Loucy (cell line): ENCODE results near the gene SNAPC3.

Source experiments
- H2AFZ ChIP-seq: fragments of 200-600 bp; sonication (generic); 2 replicates; pipeline ENCODE4 v1.6.0; 2016; ENCODE audit warnings: antibody characterized with exemption, mild to moderate bottlenecking, low read length, moderate library complexity
- H3F3A ChIP-seq: fragments of 200-600 bp; 2 replicates; pipeline ENCODE4 v1.6.0; 2016; ENCODE audit warnings: antibody characterized with exemption, low read depth, mild to moderate bottlenecking
- H3K27me3 ChIP-seq: fragments of 200-600 bp; sonication (generic); 2 replicates; pipeline ENCODE4 v1.6.1; 2014; ENCODE audit warnings: low read length, mild to moderate bottlenecking; ENCODE audit not compliant: insufficient read depth, poor library complexity, severe bottlenecking
- H3K36me3 ChIP-seq: fragments of 200-600 bp; sonication (generic); 2 replicates; pipeline ENCODE4 v1.6.1; 2016; ENCODE audit warnings: low read length; ENCODE audit not compliant: insufficient read depth
- H3K4me1 ChIP-seq: fragments of 200-600 bp; sonication (generic); 2 replicates; pipeline ENCODE4 v1.5.1; 2014; ENCODE audit warnings: low read length, mild to moderate bottlenecking; ENCODE audit not compliant: insufficient read depth, poor library complexity, severe bottlenecking
- H3K4me2 ChIP-seq: fragments of 200-600 bp; sonication (generic); 2 replicates; pipeline ENCODE4 v1.6.0; 2014; ENCODE audit warnings: antibody characterized with exemption, low read length, low read depth, mild to moderate bottlenecking; ENCODE audit not compliant: poor library complexity, severe bottlenecking
- H3K4me3 ChIP-seq: fragments of 200-600 bp; sonication (generic); 2 replicates; pipeline ENCODE4 v1.5.1; 2014; ENCODE audit warnings: low read length, mild to moderate bottlenecking, mixed read lengths; ENCODE audit not compliant: poor library complexity, severe bottlenecking
- H3K79me2 ChIP-seq: fragments of 200-600 bp; sonication (generic); 2 replicates; pipeline ENCODE4 v1.6.1; 2014; ENCODE audit warnings: low read length; ENCODE audit not compliant: insufficient read depth
- H3K9ac ChIP-seq: fragments of 200-600 bp; sonication (generic); 2 replicates; pipeline ENCODE4 v1.6.0; 2014; ENCODE audit warnings: mild to moderate bottlenecking, low read depth, low read length, moderate library complexity; ENCODE audit not compliant: poor library complexity, severe bottlenecking
- H3K9me2 ChIP-seq: fragments of 200-600 bp; sonication (generic); replicated peaks from 2 replicates; pipeline ENCODE4 v1.6.1; 2016; ENCODE audit warnings: low read depth, low read length, mixed read lengths
- H3K9me3 ChIP-seq: fragments of 200-600 bp; sonication (generic); 2 replicates; pipeline ENCODE4 v1.6.1; 2014; ENCODE audit warnings: mild to moderate bottlenecking, antibody characterized with exemption, low read length, low read depth; ENCODE audit not compliant: insufficient read depth
- H4K20me1 ChIP-seq: fragments of 200-600 bp; sonication (generic); 2 replicates; pipeline ENCODE4 v1.6.0; 2014; ENCODE audit warnings: antibody characterized with exemption, low read length, mild to moderate bottlenecking; ENCODE audit not compliant: insufficient read depth, poor library complexity, severe bottlenecking
- EZH2phosphoT487 ChIP-seq: fragments of 200-600 bp; IDR thresholded peaks from 2 replicates; pipeline ENCODE4 v1.6.1; 2018; ENCODE audit warnings: antibody characterized with exemption, mild to moderate bottlenecking, moderate library complexity, borderline replicate concordance
- TF ChIP-seq, protein P1 (sequence below): fragments of 200-600 bp; sonication (generic); conservative IDR thresholded peaks from 2 replicates; pipeline ENCODE4 v1.5.1; 2014; ENCODE audit warnings: mild to moderate bottlenecking, antibody characterized with exemption, low read length

SNAPC3 gene

DNA sequence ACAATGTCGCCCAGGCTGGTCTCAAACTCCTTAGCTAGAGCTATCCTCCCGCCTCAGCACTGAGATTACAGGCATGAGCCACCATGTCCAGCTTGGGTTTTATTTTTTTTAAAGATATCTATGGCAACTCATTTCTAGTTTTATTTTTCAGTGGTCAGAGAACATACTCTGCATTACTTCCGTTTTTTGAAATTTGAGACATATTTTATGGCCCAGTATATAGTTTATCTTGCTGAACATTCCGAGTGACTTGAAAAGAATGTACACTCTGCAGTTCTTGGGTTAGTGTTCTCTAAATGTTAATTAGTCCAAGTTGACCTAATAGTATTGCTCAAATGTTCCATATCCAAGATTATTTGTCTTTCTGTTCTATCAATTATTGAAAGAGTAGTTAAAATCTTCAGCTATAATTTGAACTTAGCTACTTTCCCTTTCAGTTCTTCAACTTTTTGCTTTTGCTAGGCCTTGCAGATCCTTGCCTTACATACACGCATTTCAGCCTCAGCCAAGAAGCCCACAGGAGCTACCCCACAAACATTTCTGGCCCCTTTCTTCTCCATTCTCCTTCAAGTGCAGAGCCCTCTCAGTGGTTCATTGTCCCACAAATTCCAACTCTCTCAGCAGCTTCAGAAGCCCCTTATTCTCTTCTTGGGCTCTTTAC lies 22.3 kb upstream of the SNAPC3 start:
- no peaks in the 10 kb centered on the region for H3K79me2 ChIP-seq
- no peaks in the 10 kb centered on the region; the same call in 1 of the 2 replicates for H3K9me3 ChIP-seq
- no peak overlapping the region for H3K4me3 ChIP-seq
- H3K27me3 ChIP-seq, result no peaks in the 10 kb centered on the region
- H3K9me2 ChIP-seq, result no peaks in the 10 kb centered on the region
- no peak overlapping the region for H3K4me2 ChIP-seq
- no peak for TF ChIP-seq EZH2phosphoT487
- TF ChIP-seq, protein P1, sequence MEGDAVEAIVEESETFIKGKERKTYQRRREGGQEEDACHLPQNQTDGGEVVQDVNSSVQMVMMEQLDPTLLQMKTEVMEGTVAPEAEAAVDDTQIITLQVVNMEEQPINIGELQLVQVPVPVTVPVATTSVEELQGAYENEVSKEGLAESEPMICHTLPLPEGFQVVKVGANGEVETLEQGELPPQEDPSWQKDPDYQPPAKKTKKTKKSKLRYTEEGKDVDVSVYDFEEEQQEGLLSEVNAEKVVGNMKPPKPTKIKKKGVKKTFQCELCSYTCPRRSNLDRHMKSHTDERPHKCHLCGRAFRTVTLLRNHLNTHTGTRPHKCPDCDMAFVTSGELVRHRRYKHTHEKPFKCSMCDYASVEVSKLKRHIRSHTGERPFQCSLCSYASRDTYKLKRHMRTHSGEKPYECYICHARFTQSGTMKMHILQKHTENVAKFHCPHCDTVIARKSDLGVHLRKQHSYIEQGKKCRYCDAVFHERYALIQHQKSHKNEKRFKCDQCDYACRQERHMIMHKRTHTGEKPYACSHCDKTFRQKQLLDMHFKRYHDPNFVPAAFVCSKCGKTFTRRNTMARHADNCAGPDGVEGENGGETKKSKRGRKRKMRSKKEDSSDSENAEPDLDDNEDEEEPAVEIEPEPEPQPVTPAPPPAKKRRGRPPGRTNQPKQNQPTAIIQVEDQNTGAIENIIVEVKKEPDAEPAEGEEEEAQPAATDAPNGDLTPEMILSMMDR, result no peak
- H3F3A ChIP-seq, result no peaks in the 10 kb centered on the region
- H3K4me1 ChIP-seq, result no peaks in the 10 kb centered on the region
- H3K9ac ChIP-seq, result no peak overlapping the region
- H2AFZ ChIP-seq, result 0 out of 2 replicates have a peak overlapping the region, but pooled peaks have one; percentile 8
- no peaks in the 10 kb centered on the region for H4K20me1 ChIP-seq
- no peaks in the 10 kb centered on the region for H3K36me3 ChIP-seq

DNA sequence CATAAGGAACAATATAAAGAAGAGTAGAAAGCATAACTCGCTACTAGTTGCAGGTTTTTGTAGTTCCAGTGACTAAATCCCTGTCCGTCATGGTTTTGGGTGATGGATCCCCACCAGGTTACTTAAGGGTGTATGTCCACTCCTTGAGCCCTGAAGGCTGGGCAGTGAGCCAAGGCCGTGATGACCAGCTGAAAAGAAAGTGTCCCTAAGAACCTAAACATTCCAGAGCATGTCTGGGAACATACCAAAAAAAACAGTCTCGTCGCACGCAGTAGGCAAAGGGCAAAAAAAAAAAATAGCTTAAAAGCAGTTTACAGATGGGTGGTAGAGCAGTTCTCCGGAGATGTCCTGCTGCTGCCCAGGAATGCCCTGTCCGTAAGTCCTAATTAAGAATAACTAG lies 21.4 kb upstream of the SNAPC3 start:
- Histone ChIP-seq H3K79me2 (no peaks in the 10 kb centered on the region), H3K9me3 (no peaks in the 10 kb centered on the region; the same call in 1 of the 2 replicates), H2AFZ (no peak overlapping the region), H3K27me3 (no peaks in the 10 kb centered on the region), H3K4me2 (no peak overlapping the region), H3K9me2 (no peaks in the 10 kb centered on the region), H3F3A (no peaks in the 10 kb centered on the region), H3K4me3 (no peak overlapping the region), H3K4me1 (no peaks in the 10 kb centered on the region), H3K36me3 (no peaks in the 10 kb centered on the region), H3K9ac (no peak overlapping the region), H4K20me1 (no peaks in the 10 kb centered on the region)
- TF ChIP-seq, protein P1, result no peak
- TF ChIP-seq EZH2phosphoT487, result no peak

DNA sequence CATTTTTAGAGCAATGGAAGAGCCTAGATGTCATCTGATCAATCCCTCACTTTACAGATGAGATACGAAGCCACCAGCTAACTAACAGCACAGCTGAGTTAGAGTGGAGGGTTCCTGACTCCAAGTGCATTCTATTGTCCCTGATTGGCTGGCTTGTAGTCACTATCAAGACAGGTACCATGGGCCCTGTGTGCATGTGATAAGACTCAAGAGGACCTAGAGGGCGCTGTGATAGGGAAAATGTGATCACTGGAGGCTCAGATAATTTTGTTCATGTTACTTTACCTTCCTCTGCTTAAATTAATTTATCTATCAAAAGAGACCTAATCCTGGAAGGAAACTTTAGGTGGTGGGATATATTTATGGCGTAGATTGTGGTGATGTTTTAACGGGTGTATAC lies 19.5 kb upstream of the SNAPC3 start:
- Histone ChIP-seq H3K79me2 (no peaks in the 10 kb centered on the region), H3K9me2 (no peaks in the 10 kb centered on the region), H4K20me1 (no peaks in the 10 kb centered on the region), H3K27me3 (no peaks in the 10 kb centered on the region), H3K9ac (no peak overlapping the region), H3F3A (no peaks in the 10 kb centered on the region), H3K9me3 (no peaks in the 10 kb centered on the region; the same call in 1 of the 2 replicates), H3K4me3 (no peak overlapping the region), H3K4me1 (no peaks in the 10 kb centered on the region), H2AFZ (no peak overlapping the region), H3K36me3 (no peaks in the 10 kb centered on the region), H3K4me2 (no peak overlapping the region)
- TF ChIP-seq, protein P1, result peak; percentile 69
- no peak for TF ChIP-seq EZH2phosphoT487
